KOPT-K1 (cell line): ENCODE measurements around the gene CD3G.

Experiments used
- H3K27ac ChIP-seq: fragments of 200-600 bp; sonication (generic); 2 replicates; pipeline ENCODE4 v1.5.1; 2016; ENCODE audit warnings: antibody characterized with exemption, mild to moderate bottlenecking, low read depth, low read length; ENCODE audit not compliant: poor library complexity, severe bottlenecking
- H3K36me3 ChIP-seq: fragments of 200-600 bp; sonication (generic); 2 replicates; pipeline ENCODE4 v1.5.1; 2017; ENCODE audit warnings: antibody characterized with exemption, mild to moderate bottlenecking, low read length, moderate library complexity; ENCODE audit not compliant: insufficient read depth
- H3K9me3 ChIP-seq: fragments of 200-600 bp; sonication (generic); 2 replicates; pipeline ENCODE4 v1.5.1; 2017; ENCODE audit warnings: antibody characterized with exemption, low read length, mild to moderate bottlenecking; ENCODE audit not compliant: insufficient read depth, poor library complexity, severe bottlenecking

The CD3G gene

DNA sequence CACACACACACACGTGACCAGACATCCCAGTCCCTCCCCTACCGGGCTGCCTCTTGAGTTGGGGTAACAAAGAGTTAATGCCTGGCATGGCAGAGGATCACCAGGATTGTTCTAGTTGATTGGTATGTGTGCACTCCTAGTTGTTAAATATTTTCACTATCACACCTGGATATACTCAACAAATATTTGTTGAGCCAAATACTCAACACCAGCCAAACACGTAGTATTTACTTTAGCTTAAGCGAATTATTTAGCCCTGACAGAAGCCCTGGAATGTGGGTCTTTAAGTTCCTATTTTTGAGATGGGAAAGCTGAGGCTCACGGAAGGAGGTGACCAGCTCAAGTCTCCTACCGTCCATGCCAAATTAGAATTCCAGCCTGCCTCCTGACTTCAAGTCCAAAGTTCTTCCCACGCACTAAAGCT is 29.1 kb upstream of the CD3G start:
- Histone ChIP-seq H3K36me3 (peaks cover 64% of the 10 kb centered on the region), H3K9me3 (no peaks in the 10 kb centered on the region), H3K27ac (peak overlapping the region; percentile 98)

GRCh38 chr11:118318124-118318523 is 26.0 kb upstream of the CD3G start:
- peak overlapping the region; percentile 98 for H3K27ac ChIP-seq
- peaks cover 41% of the 10 kb centered on the region for H3K36me3 ChIP-seq
- no peaks in the 10 kb centered on the region for H3K9me3 ChIP-seq

DNA sequence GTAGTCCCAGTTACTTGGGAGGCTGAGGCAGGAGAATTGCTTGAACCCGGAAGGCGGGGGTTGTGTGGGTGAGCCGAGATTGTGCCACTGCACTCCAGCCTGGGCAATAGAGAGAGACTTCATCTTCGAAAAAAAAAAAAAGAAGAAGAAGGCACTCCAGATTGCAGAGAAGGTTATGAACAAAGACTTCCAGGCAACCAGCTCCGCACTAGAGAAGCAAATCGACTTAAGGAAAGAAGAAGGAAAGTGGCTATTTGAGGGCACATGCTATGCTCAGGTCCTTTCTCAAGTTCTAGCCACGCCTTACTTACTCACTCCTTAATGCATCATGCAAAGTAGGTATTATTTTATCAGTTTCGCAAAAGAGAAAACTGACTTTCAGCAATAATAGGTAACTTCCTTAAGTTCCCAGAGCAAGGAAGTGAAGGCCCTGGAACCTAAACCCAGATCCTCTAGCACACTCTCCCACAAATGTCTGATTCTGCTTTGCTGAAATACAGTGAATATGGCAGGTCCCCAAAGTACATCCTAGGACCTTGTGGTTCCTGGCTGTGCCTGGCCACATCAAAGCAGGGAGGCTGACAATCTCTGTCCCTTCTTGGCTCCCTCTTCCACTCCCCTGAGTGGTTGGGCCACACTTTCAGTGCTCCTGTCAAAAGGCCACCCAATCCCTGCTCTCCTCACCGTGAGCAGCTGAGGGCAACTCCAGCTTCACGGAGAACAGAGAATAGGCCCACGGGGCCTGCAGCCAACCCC is 25.4 kb upstream of the CD3G start:
- Histone ChIP-seq H3K36me3 (peaks cover 39% of the 10 kb centered on the region), H3K9me3 (no peaks in the 10 kb centered on the region), H3K27ac (peak overlapping the region; percentile 98)

DNA sequence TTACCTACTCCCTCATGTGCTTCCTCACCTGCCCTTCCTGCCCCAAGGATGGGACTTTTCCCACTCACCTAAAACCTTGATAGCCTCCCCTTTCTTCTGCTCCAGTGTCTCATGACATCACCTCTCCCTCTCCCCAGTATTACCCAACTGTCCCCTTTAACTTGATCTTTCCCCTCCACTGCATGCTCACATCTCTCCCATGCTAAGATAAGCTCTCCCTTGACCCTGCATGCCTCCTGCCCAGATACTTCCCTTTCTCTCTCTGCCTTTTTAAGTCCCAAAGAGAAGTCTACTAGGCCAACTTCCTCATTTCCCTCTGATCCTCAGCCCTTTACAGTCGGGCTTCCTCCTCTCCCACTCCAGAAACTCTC is 24.8 kb upstream of the CD3G start:
- Histone ChIP-seq H3K9me3 (no peaks in the 10 kb centered on the region), H3K36me3 (peaks cover 33% of the 10 kb centered on the region), H3K27ac (peak overlapping the region; percentile 98)

DNA sequence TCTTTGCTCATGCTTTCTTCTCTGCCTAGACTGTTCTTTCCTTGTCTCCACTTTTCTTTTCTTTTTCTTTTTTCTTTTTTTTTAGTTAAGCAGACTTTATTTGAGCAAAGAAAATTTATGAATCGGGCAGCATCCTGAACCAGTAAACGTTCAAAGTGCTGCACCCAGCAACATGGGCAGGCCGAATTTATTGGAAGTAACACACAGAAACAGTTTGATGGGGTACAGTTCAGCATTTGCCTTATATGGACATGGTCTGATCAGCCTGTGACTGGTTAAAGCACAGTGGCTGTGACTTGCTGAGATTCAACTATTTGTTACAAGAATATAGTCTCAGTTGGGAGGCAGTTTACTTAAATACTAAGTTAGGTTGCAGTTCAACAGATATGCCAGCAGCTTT is 23.6 kb upstream of the CD3G start:
- peak overlapping the region; percentile 98 for H3K27ac ChIP-seq
- no peaks in the 10 kb centered on the region for H3K9me3 ChIP-seq
- H3K36me3 ChIP-seq = peaks cover 22% of the 10 kb centered on the region

DNA sequence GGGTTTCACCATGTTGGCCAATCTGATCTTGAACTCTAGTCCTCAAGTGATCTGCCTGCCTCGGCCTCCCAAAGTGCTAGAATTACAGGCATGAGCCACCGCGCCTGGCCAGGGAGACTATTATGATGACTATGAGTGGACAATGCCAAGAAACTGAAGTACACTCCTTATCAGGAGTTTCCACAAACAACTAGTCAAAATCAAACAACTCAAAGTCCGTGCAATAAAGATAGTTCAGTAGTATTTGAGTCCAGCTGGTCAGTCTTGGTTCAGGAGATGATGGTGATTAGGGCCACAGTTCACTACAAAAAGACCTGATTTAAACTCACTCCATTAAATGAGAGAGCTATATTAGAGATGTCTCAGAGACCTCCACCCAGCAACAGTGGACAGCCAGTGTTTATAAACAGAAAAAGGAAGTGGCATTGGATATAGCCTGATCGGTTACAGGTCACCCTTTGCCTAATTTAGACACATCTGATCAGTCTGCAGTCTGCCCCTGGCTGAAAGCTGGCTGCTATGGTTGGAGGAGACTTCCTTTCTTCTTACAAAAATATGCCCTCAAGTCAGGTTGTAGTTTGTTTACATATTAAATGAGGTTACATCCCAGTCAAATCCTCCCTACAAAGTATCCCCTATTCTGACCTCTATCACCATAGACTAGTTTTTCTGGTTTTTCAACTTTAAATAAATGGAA is 22.6 kb upstream of the CD3G start:
- H3K36me3 ChIP-seq = peaks cover 17% of the 10 kb centered on the region; the same call in 1 of the 2 replicates
- H3K27ac ChIP-seq = peak overlapping the region; percentile 43

GRCh38 chr11:118322721-118323120 is 21.4 kb upstream of the CD3G start:
- Histone ChIP-seq H3K9me3 (no peaks in the 10 kb centered on the region), H3K27ac (peak overlapping the region; percentile 13), H3K36me3 (peaks cover 13% of the 10 kb centered on the region; the same call in 1 of the 2 replicates)

More for the DNA sequence above, 22.6 kb upstream of the CD3G start:
- H3K9me3 ChIP-seq = no peaks in the 10 kb centered on the region

- Histone ChIP-seq H3K9me3 (no peaks in the 10 kb centered on the region), H3K36me3 (peaks cover 13% of the 10 kb centered on the region; the same call in 1 of the 2 replicates), H3K27ac (no peak overlapping the region)
Observed at GRCh38 chr11:118325283-118325682, 18.9 kb upstream of the CD3G start.

DNA sequence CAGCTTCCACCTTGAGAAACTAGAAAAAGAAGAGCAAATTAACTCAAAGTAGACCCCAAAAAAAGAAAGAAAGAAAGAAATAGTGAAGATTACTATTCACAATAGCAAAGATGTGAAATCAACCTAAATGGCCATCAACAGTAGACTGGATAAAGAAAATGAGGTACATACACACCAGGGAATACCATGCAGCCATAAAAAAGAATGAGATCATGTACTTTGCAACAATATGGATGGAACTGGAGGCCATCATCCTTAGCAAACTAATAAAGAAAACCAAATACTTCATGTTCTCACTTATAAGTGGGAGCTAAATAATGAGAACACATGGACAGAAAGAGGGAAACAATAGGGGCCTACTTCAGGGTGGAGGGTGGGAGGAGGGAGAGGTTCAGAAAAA is 15.4 kb upstream of the CD3G start:
- Histone ChIP-seq H3K36me3 (no peaks in the 10 kb centered on the region; the same call in 1 of the 2 replicates), H3K27ac (no peak overlapping the region), H3K9me3 (no peaks in the 10 kb centered on the region)

GRCh38 chr11:118334745-118335144 is 9.4 kb upstream of the CD3G start:
- Histone ChIP-seq H3K9me3 (no peaks in the 10 kb centered on the region), H3K36me3 (peaks cover 33% of the 10 kb centered on the region), H3K27ac (peak overlapping the region; percentile 72)

GRCh38 chr11:118338637-118339061 is 5.5 kb upstream of the CD3G start:
- H3K36me3 ChIP-seq = peaks cover 55% of the 10 kb centered on the region

DNA sequence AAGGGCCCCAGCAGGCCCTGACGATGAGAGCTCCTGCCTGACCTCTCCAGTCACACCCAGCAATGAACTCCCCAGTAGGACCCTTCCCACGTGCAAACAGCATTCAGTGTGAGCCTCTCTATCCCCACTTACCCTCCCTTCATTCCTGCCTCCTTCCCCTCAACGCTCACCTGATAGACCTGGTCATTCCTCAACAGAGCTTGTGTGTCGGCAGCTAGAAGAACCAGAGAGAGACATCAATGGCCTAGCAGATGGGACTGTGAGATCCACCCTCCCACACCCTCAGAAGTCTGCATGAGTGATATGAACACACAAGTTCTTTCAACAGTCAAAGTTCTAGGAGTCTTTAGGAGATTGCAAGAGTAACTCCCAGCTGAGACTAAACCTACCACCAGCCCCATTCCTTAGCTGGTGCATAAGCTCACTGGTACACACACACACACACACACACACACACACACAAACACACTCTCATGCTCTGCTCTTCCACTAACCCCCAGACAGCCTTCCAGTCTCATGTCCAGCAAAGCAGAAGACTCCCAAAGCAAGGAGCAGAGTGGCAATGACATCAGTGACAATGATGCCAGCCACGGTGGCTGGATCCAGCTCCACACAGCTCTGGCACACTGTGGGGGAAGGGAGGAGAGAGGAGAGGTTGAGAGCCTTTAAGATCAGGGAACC is 4.7 kb upstream of the CD3G start:
- Histone ChIP-seq H3K9me3 (no peaks in the 10 kb centered on the region), H3K36me3 (peaks cover 55% of the 10 kb centered on the region), H3K27ac (peak overlapping the region; percentile 99)

More at GRCh38 chr11:118338637-118339061, 5.5 kb upstream of the CD3G start:
- no peaks in the 10 kb centered on the region for H3K9me3 ChIP-seq
- H3K27ac ChIP-seq = peak overlapping the region; percentile 99

GRCh38 chr11:118340449-118340848 is 3.7 kb upstream of the CD3G start:
- H3K9me3 ChIP-seq = no peaks in the 10 kb centered on the region
- peak overlapping the region; percentile 99 for H3K27ac ChIP-seq
- peaks cover 56% of the 10 kb centered on the region for H3K36me3 ChIP-seq

DNA sequence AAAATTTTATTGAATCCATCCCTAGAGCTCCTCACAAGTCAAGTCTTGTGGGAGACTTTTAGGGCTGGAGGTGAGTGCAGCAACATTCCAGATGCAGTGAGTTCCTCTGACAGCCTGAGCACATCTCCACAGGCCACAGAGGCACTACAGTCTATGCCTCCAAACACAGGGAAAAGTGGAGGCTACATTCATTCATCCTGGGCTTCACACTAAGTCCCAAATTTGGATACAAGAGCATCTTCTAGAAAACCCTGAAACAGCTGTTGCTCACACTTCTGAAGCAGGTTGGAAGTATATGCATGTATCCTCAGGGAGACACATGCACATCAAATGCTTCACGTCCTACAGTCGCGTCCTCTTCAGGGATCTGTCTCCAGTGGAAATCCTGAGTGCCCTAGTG is 2.9 kb upstream of the CD3G start:
- peaks cover 64% of the 10 kb centered on the region for H3K36me3 ChIP-seq
- H3K27ac ChIP-seq = peak overlapping the region; percentile 99

DNA sequence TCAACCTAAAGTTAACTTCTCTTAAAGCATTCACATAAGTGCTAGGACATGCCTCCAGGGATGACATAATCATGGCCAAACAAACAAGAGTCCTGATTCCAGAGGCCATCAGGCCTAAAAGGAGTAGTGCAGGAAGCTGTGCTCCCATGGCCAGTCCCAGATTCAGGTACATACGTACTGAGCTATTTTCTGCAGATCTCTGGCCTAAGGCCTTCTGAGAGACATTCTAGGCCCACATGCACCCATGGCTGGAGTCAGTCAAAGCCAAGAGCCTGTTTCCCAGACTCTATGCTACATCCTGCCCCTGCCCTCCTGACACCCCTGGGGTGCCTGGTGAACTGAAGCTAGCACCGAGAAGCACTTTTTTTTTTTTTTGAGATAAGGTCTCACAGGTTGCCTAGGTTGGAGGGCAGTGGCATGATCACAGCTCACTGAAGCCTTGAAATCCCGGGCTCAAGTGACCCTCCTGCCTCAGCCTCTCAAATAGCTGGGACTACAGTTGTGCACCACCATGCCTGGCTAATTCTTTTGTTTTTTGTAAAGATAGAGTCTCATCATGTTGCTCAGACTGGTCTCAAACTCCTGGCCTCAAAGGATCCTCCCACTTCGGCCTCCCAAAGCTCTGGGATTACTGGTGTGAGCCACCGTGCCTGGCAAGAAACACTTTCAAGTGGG is 2.2 kb upstream of the CD3G start:
- H3K36me3 ChIP-seq = peaks cover 65% of the 10 kb centered on the region
- no peaks in the 10 kb centered on the region for H3K9me3 ChIP-seq
- H3K27ac ChIP-seq = peak overlapping the region; percentile 99

More for the DNA sequence above, 2.9 kb upstream of the CD3G start:
- H3K9me3 ChIP-seq = no peaks in the 10 kb centered on the region
